Measurements from ENCODE around the gene SDK1. TPM values are rescaled to one million over a fixed set of nuclear protein-coding genes. Genes with fewer than 3 reads are reported as not detected.

The SDK1 gene
- total and polyA plus RNA-seq, 4 donors, result 1.9 to 46.3 (median 12.4) TPM

- intact Hi-C loops (cut with DNase I), result no loop called here
- Histone ChIP-seq H3K27ac (ENCODE audit: low read depth in 1 of 2, low read length in 2 of 2) (no peak overlapping the region), H3K36me3 (ENCODE audit: control insufficient read depth in 1 of 2, insufficient read depth in 2 of 2, low read length in 1 of 2) (no peaks in the 10 kb centered on the region), H3K4me1 (ENCODE audit: control insufficient read depth in 1 of 2, insufficient read depth in 2 of 2, low read length in 2 of 2) (peaks cover 0 to 3% of the 10 kb centered on the region in 2 donors), H3K27me3 (ENCODE audit: control insufficient read depth in 1 of 2, insufficient read depth in 2 of 2, low read length in 1 of 2) (no peaks in the 10 kb centered on the region), H3K9me3 (ENCODE audit: control insufficient read depth, low read length) (no peaks in the 10 kb centered on the region), H3K4me3 (ENCODE audit: low read length in 2 of 2) (no peak overlapping the region)
- ATAC-seq (ENCODE audit: low FRiP score) (no peak), DNase-seq (no peak)
- WGBS, 2 donors, result 91 to 95% methylated on average over 6 of the region's 6 CpGs
These were observed 136.4 kb downstream of the SDK1 start for GRCh38 chr7:3437467-3437866.

GRCh38 chr7:3438352-3438751 lies 137.3 kb downstream of the SDK1 start:
- no peaks in the 10 kb centered on the region for H3K27me3 ChIP-seq (ENCODE audit: control insufficient read depth in 1 of 2, insufficient read depth in 2 of 2, low read length in 1 of 2)
- no peaks in the 10 kb centered on the region for H3K9me3 ChIP-seq (ENCODE audit: control insufficient read depth, low read length)
- ATAC-seq (ENCODE audit: low FRiP score) (no peak), DNase-seq (no peak)
- intact Hi-C loops (cut with DNase I), result no loop called here
- WGBS, 2 donors, result 94 to 95% methylated on average over 4 of the region's 4 CpGs
- no peaks in the 10 kb centered on the region for H3K36me3 ChIP-seq (ENCODE audit: control insufficient read depth in 1 of 2, insufficient read depth in 2 of 2, low read length in 1 of 2)
- no peak overlapping the region for H3K4me3 ChIP-seq (ENCODE audit: low read length in 2 of 2)
- H3K4me1 ChIP-seq (ENCODE audit: control insufficient read depth in 1 of 2, insufficient read depth in 2 of 2, low read length in 2 of 2), result peaks cover 0 to 3% of the 10 kb centered on the region in 2 donors
- H3K27ac ChIP-seq (ENCODE audit: low read depth in 1 of 2, low read length in 2 of 2), result no peak overlapping the region

- Histone ChIP-seq H3K9me3 (ENCODE audit: control insufficient read depth, low read length) (no peaks in the 10 kb centered on the region), H3K4me1 (ENCODE audit: control insufficient read depth in 1 of 2, insufficient read depth in 2 of 2, low read length in 2 of 2) (peaks cover 0 to 5% of the 10 kb centered on the region in 2 donors), H3K4me3 (ENCODE audit: low read length in 2 of 2) (no peak overlapping the region), H3K27ac (ENCODE audit: low read depth in 1 of 2, low read length in 2 of 2) (no peak overlapping the region), H3K36me3 (ENCODE audit: control insufficient read depth in 1 of 2, insufficient read depth in 2 of 2, low read length in 1 of 2) (no peaks in the 10 kb centered on the region), H3K27me3 (ENCODE audit: control insufficient read depth in 1 of 2, insufficient read depth in 2 of 2, low read length in 1 of 2) (no peaks in the 10 kb centered on the region)
- no peak for DNase-seq
- intact Hi-C loops (cut with DNase I), result no loop called here
- ATAC-seq (ENCODE audit: low FRiP score), result no peak
- 66% methylated on average over 3 of the region's 3 CpGs for WGBS, 2 donors
These were observed 138.4 kb downstream of the SDK1 start for GRCh38 chr7:3439333-3440030.

GRCh38 chr7:3440509-3440908 lies 139.5 kb downstream of the SDK1 start:
- Histone ChIP-seq H3K36me3 (ENCODE audit: control insufficient read depth in 1 of 2, insufficient read depth in 2 of 2, low read length in 1 of 2) (no peaks in the 10 kb centered on the region), H3K4me1 (ENCODE audit: control insufficient read depth in 1 of 2, insufficient read depth in 2 of 2, low read length in 2 of 2) (peaks cover 0 to 5% of the 10 kb centered on the region in 2 donors), H3K27ac (ENCODE audit: low read depth in 1 of 2, low read length in 2 of 2) (no peak overlapping the region), H3K27me3 (ENCODE audit: control insufficient read depth in 1 of 2, insufficient read depth in 2 of 2, low read length in 1 of 2) (no peaks in the 10 kb centered on the region), H3K4me3 (ENCODE audit: low read length in 2 of 2) (no peak overlapping the region), H3K9me3 (ENCODE audit: control insufficient read depth, low read length) (no peaks in the 10 kb centered on the region)
- ATAC-seq (ENCODE audit: low FRiP score) (no peak), DNase-seq (no peak)
- 68 to 71% methylated on average over 2 of the region's 2 CpGs for WGBS, 2 donors
- intact Hi-C loops (cut with DNase I), result no loop called here

DNA sequence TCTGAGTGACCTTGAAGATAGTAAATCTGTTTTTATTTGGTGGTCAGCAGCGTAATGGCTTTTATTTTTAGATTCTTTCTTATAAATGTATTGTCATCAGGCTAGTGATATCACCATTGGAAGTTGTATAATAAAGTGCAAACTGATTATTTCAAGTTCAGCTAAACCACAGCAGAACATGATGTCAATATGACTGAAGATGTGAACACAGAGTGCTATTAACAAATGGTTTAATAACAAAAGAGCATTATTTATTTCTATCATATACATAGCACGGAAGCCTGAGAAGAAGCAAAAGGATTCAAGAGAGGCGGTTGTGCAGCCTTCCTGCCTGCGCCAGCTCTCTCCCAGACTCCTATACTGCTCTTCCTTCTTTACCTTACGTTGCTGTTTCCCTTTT lies 142.7 kb downstream of the SDK1 start:
- 93 to 95% methylated on average over 5 of the region's 5 CpGs for WGBS, 2 donors
- Histone ChIP-seq H3K27ac (ENCODE audit: low read depth in 1 of 2, low read length in 2 of 2) (no peak overlapping the region), H3K4me1 (ENCODE audit: control insufficient read depth in 1 of 2, insufficient read depth in 2 of 2, low read length in 2 of 2) (peaks cover 0 to 5% of the 10 kb centered on the region in 2 donors), H3K27me3 (ENCODE audit: control insufficient read depth in 1 of 2, insufficient read depth in 2 of 2, low read length in 1 of 2) (no peaks in the 10 kb centered on the region), H3K4me3 (ENCODE audit: low read length in 2 of 2) (no peak overlapping the region), H3K9me3 (ENCODE audit: control insufficient read depth, low read length) (no peaks in the 10 kb centered on the region), H3K36me3 (ENCODE audit: control insufficient read depth in 1 of 2, insufficient read depth in 2 of 2, low read length in 1 of 2) (no peaks in the 10 kb centered on the region)
- DNase-seq (no peak), ATAC-seq (ENCODE audit: low FRiP score) (no peak)
- intact Hi-C loops (cut with DNase I), result no loop called here

DNA sequence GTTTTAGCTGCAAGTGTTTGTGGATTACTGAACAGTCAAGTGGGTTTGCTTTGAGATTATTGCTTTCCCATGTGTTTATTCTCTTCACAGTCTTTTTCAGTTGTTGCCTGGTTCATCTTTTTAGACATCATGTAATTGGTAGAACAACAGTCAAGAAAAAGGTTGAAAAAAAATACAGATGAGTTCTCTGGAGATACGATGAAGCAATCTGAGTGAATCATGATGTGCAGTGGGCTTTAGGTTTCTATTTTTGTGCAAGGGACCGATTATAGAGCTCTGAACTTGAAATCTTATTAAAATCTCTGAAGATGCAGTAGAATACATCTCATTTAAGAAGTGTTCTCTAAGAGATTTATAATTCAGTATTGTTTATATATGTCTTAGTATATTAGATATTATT lies 145.7 kb downstream of the SDK1 start:
- Histone ChIP-seq H3K9me3 (ENCODE audit: control insufficient read depth, low read length) (no peaks in the 10 kb centered on the region), H3K27me3 (ENCODE audit: control insufficient read depth in 1 of 2, insufficient read depth in 2 of 2, low read length in 1 of 2) (no peaks in the 10 kb centered on the region), H3K4me3 (ENCODE audit: low read length in 2 of 2) (no peak overlapping the region), H3K27ac (ENCODE audit: low read depth in 1 of 2, low read length in 2 of 2) (no peak overlapping the region), H3K4me1 (ENCODE audit: control insufficient read depth in 1 of 2, insufficient read depth in 2 of 2, low read length in 2 of 2) (peaks cover 0 to 2% of the 10 kb centered on the region in 2 donors), H3K36me3 (ENCODE audit: control insufficient read depth in 1 of 2, insufficient read depth in 2 of 2, low read length in 1 of 2) (no peaks in the 10 kb centered on the region)
- intact Hi-C loops (cut with DNase I), result no loop called here
- no peak for DNase-seq
- WGBS, 2 donors, result 89 to 92% methylated on average over 2 of the region's 2 CpGs
- no peak for ATAC-seq (ENCODE audit: low FRiP score)

DNA sequence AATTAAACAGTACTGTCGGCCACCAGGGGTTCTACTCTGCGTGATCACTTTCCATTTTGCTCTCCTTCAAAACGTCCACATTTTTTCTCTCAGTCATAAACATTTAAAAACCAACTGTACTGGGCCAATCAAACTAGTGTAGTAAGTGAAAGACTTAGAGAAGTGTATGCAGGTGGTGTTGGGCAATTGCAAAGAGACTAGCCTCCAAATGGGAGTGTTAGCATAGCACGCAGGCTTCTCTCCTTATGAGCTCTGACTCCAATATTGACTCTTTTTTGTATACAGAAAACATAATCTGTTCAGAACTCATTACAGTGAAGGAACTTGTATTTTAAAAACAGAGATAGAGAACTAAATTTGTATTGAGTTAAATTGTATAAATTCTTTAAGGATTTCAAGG lies 150.6 kb downstream of the SDK1 start:
- intact Hi-C loops (cut with DNase I), result no loop called here
- ATAC-seq (ENCODE audit: low FRiP score) (no peak), DNase-seq (no peak)
- H3K27ac ChIP-seq (ENCODE audit: low read depth in 1 of 2, low read length in 2 of 2), result no peak overlapping the region
- no peaks in the 10 kb centered on the region for H3K27me3 ChIP-seq (ENCODE audit: control insufficient read depth in 1 of 2, insufficient read depth in 2 of 2, low read length in 1 of 2)
- H3K36me3 ChIP-seq (ENCODE audit: control insufficient read depth in 1 of 2, insufficient read depth in 2 of 2, low read length in 1 of 2), result peaks cover 0 to 2% of the 10 kb centered on the region in 2 donors
- H3K4me3 ChIP-seq (ENCODE audit: low read length in 2 of 2), result no peak overlapping the region
- 82% methylated on average over 4 of the region's 4 CpGs for WGBS, 2 donors
- H3K9me3 ChIP-seq (ENCODE audit: control insufficient read depth, low read length), result peaks cover 2% of the 10 kb centered on the region
- H3K4me1 ChIP-seq (ENCODE audit: control insufficient read depth in 1 of 2, insufficient read depth in 2 of 2, low read length in 2 of 2), result no peaks in the 10 kb centered on the region

DNA sequence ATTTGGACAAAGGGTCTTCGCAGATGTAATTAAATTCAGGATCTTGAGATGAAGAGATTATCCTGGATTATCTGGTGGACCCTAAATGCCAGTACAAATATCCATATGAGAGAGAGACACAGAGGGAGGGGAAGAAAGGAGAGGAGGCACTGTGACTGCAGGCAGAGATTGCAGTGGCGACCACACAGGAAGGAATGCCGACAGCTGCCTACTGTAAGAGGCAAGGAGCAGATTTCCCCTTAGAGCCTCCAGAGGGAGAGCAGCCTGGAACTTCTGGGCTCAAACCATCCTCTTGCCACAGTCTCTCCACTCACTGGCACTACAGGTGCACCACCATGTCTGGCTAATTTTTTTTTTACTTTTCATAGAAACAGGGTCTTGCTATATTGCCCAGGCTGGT lies 152.3 kb downstream of the SDK1 start:
- DNase-seq, result no peak
- intact Hi-C loops (cut with DNase I), result no loop called here
- H3K36me3 ChIP-seq (ENCODE audit: control insufficient read depth in 1 of 2, insufficient read depth in 2 of 2, low read length in 1 of 2), result peaks cover 0 to 2% of the 10 kb centered on the region in 2 donors
- 96 to 97% methylated on average over 3 of the region's 3 CpGs for WGBS, 2 donors
- no peak for ATAC-seq (ENCODE audit: low FRiP score)
- no peak overlapping the region for H3K4me3 ChIP-seq (ENCODE audit: low read length in 2 of 2)
- no peaks in the 10 kb centered on the region for H3K27me3 ChIP-seq (ENCODE audit: control insufficient read depth in 1 of 2, insufficient read depth in 2 of 2, low read length in 1 of 2)
- no peaks in the 10 kb centered on the region for H3K4me1 ChIP-seq (ENCODE audit: control insufficient read depth in 1 of 2, insufficient read depth in 2 of 2, low read length in 2 of 2)
- no peak overlapping the region for H3K27ac ChIP-seq (ENCODE audit: low read depth in 1 of 2, low read length in 2 of 2)
- H3K9me3 ChIP-seq (ENCODE audit: control insufficient read depth, low read length), result peaks cover 3% of the 10 kb centered on the region

- H3K4me3 ChIP-seq (ENCODE audit: low read length in 2 of 2), result no peak overlapping the region
- H3K9me3 ChIP-seq (ENCODE audit: control insufficient read depth, low read length), result peaks cover 3% of the 10 kb centered on the region
- H3K27ac ChIP-seq (ENCODE audit: low read depth in 1 of 2, low read length in 2 of 2), result no peak overlapping the region
- no peaks in the 10 kb centered on the region for H3K27me3 ChIP-seq (ENCODE audit: control insufficient read depth in 1 of 2, insufficient read depth in 2 of 2, low read length in 1 of 2)
- peaks cover 0 to 2% of the 10 kb centered on the region in 2 donors for H3K4me1 ChIP-seq (ENCODE audit: control insufficient read depth in 1 of 2, insufficient read depth in 2 of 2, low read length in 2 of 2)
- no peak for ATAC-seq (ENCODE audit: low FRiP score)
- H3K36me3 ChIP-seq (ENCODE audit: control insufficient read depth in 1 of 2, insufficient read depth in 2 of 2, low read length in 1 of 2), result peaks cover 0 to 2% of the 10 kb centered on the region in 2 donors
- DNase-seq, result no peak
- 56 to 81% methylated on average over 1 of the region's 1 CpG for WGBS, 2 donors
- intact Hi-C loops (cut with DNase I), result no loop called here
These were observed 154.9 kb downstream of the SDK1 start for GRCh38 chr7:3455806-3456595.
